LHCN-M2 (cell line): Measurements from ENCODE around the gene CCHCR1. TPM values are rescaled to one million over a fixed set of nuclear protein-coding genes. Genes with fewer than 3 reads are reported as not detected.
"Not testable (repeated sequence)": the region's sequence is repeated elsewhere in the genome, so short reads cannot be mapped to it uniquely, and the experiment has no call there.

Experiments used
- DNase-seq: peaks from one replicate; pipeline ENCODE4 v3.0.0-alpha.2; 2012; ENCODE audit warnings: low read depth
- total RNA-seq: library from RNA; depleted of rRNA; stranded (reverse); fragments of >200 nt; gene quantifications from 2 replicates; pipeline ENCODE4 v1.2.3, GENCODE V29; 2014

The CCHCR1 gene
- total RNA-seq, 1 experiment from 2014 or later: 43.2 TPM

- DNase-seq: not testable (repeated sequence)
Observed at GRCh38 chr6:31183287-31183686, 25.7 kb upstream of the CCHCR1 start.

DNA sequence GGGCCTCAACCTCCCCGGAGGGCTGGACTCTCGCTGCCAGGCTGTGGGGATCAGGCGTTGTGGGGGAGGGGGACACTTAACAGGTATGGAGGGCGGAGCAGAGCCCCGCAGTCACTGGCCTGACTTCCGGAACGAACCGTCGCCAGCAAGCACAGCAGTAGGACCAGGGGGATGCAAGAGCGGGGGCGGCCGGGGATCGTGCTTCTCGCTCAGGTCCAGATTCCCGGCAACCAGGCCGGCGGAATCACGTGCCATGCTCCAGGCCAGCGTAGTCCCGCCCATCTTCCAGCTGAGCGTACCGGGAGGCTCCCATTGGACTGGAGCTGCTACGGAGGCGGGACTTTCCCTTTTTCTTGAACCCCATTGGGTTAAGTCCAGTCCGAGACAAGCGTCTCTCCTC lies 22.9 kb upstream of the CCHCR1 start:
- no peak for DNase-seq

DNA sequence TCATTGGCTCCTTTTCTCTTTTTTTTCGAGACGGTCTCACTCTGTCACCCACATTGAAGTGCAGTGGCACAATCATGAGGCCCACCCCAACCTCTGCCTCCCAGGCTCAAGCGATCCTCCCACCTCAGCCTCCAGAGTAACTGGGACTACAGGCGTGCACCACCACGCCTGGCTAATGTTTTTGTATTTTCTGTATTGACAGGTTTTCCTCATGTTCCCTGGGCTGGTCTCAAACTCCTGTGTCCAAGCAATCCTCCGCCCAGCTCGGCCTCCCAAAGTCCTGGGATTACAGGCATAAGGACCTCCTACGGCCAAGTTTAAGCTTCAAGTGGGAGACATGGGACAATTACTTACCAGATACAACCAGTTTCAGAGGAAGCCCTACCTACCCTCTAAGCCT lies 22.3 kb upstream of the CCHCR1 start:
- no peak for DNase-seq

DNA sequence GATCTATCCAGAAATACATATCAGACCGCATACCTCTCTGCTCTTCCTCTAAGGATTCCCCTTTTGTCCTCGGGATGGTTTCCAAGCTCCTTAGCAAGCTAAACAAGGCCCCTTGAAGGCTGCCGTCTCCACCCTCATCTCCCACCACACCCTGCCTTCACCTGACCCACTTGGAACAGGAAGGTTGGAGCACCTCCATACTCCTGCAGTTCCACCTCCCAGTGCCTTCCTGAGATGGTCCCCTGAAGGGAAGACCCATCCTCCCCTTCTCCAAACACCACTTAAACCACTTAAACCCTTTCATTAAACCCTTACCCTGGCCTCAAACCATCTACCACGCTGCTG lies 21.4 kb upstream of the CCHCR1 start:
- no peak for DNase-seq

DNA sequence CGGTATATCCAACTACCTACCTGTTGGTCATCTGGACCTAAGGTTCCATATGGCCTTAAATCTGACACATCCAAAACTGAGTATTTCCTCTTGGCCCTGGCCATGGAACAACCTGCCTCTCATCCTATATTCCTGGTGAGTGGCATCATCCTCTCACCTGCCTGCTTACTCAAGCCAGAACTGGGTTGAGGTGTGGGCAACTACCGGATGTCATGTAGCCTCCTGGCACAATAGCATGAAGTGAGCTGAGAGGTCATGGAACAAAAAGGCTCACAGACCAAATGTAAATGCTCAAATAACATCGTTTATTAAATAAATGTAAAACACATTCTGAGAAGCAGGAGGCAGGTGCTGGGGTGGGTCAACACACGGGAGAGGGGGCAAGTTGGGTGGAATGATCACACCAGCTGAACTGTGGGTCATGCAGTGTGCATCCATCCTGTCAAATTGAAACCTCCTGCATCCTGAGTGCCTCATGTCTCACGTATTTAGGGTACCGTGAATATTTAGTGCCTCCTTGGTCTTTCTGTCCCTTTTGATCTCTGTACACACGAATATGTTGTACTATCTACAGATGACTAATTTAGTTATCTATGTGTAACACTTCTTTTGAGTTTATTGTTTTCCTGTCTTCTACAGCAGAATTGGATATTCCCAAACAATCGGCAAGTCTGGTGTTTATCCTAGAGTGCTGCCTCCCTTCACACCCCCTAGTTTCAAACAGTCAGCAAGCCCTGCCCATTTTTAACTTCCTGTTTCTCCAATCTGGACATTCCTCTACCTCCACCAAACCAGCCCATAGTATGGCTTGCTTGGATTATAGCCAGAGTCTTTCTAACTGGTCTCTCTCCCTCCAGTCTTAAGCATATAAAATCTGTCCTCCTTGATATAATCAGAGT lies 20.8 kb upstream of the CCHCR1 start:
- no peak for DNase-seq

DNA sequence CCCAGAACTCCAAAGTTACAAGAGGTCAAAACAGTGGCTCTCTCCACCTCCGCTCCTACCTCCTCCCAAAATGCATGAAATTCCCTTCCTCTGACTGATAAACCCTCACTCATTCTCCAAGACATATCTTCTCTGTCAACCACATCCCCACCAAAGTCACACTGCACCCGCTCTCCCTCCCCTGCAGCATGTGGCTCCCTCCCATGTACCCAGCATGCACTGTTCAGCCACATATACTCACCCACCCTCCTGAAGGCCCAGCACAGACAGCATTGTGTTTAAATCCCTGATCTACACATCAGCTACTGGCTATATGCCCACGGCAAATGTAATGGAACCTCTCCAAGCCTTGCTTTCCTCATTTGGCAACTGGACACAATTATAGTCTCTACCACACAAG lies 18.4 kb upstream of the CCHCR1 start:
- DNase-seq: peak; percentile 90

GRCh38 chr6:31174378-31174777 lies 16.8 kb upstream of the CCHCR1 start:
- DNase-seq: no peak

DNA sequence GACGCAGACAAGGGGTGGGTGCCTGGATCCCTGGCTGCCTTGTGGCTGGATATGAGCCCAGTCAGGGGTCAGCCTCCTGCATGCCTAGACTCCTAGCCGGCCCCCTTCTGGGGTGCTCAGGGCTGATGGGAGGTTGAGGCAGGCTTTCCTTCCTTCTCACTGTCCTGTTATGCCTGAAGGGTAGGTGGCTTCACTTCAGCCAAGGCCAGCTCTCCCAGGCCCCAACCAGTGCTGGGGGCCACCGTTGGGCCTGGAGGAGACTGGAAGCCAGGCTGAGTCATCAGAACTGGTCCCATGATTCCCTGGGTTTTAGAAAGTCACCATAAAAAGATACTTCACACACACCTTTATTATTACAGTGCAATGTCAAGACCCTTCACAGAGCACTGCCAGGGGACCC lies 15.8 kb upstream of the CCHCR1 start:
- DNase-seq: no peak

GRCh38 chr6:31172973-31173384 lies 15.4 kb upstream of the CCHCR1 start:
- no peak for DNase-seq

DNA sequence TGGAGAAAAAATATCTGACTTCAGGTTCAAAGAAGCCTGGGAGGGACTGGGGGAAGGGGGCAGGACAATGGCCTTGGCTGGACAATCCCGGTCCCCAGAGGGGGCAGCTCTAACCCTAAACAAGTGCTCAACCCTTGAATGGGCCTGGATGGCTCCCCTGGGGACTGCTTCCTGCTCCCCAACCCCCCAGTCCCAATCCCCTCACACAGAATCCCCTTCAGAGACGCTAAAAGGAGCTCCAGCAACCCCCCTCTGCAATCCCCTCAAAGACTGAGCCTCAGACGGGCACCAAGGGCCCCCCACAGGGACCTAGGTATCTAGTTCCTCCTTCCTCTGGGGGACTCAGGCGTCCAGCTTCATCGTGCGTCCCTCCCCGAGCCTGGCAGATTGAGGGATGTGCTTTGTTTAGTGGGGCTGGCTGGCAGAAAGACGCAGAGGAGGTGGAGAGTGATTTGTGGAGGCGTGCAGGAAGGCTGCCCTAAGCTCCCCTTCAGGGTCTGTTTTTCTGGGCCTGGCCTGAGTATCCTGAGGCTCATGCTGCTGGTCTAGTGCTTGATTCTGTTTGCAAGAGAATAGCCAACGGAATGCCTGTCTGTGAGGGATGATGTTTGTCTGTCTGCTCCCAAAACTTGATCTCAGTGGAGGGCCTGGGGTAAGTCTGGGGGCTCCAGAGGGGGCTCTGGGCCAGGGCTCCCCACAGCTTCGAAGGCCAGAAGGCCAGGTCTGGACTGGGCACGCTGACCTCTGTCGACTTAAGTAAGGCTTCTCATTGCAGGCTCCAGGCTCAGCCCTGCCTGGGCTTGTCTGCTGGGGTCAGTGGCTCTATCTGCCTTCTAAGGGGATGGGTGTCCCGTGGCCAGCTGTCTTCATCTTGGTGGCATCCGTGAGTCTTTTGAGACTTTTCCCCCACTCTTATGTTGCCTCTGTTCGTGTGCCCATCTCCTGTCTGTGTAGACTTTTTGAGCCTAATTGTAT lies 14.6 kb upstream of the CCHCR1 start:
- no peak for DNase-seq

DNA sequence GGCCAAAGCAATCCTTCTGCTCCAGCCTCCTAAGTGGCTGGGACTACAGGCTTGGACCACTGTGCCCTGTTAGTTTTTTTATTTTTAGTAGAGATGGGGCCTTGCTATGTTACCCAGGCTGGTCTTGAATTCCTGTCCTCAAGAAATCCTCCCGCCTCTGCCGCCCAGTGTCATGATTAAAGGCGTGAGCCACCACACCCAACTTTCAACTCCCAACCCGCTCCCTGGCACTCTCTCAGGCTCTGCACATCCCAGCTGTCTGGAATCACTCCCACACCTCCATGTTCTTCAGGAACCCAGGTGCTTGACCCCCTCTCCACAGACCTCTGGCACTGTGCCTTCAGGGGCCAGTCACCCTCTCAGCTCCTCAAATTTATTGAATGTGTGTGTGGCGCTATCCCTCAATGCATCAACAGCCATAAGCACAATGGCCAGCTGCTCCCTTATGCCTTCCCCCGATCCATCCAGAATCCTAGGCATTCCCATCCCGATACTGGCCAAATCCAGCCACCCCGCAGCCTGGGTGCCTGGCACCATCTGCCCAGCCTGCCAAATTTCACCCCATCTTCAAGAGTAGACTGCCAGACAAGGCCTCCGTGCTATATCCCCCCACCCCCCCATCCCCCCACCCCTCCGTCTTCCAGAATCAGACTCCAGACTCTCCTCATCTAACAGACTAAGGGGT lies 13.5 kb upstream of the CCHCR1 start:
- DNase-seq: no peak

DNA sequence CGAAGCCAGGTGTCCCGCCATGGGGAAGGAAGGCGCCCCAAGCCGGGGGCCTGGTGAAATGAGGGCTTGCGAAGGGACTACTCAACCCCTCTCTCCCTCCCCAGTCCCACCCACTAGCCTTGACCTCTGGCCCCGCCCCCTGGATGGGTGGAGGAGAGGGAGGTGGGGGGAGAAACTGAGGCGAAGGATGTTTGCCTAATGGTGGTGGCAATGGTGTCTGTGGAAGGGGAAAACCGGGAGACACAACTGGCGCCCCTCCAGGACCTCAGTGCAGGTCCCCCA lies 12.9 kb upstream of the CCHCR1 start, which contains the start of gene POU5F1:
Gene POU5F1 (minus strand): TSS at position 83 of the 282 bp plus-strand sequence. CDS start 62 bp downstream, at position 21.
- no peak for DNase-seq

DNA sequence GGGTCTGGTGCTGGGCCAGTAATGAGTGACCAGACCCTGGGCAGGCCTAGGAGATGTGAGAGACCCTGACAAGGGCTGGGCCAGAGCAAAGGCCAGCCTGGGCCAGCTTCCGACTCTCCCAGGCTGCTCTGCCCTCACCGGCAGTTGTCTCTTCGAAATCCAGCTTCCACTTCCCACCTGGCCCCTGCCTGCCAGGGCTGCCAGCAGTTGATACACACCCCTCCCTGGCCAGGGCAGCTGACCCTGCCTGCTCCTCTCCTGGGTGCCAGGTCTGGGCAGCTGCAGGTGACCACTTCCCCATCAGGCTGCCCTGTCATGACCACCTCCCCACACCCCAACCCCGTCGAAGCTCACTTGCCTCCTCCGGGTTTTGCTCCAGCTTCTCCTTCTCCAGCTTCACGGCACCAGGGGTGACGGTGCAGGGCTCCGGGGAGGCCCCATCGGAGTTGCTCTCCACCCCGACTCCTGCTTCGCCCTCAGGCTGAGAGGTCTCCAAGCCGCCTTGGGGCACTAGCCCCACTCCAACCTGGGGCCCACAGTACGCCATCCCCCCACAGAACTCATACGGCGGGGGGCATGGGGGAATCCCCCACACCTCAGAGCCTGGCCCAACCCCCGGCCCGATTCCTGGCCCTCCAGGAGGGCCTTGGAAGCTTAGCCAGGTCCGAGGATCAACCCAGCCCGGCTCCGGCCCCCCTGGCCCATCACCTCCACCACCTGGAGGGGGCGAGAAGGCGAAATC lies 12.4 kb upstream of the CCHCR1 start:
- DNase-seq: not testable (repeated sequence)

DNA sequence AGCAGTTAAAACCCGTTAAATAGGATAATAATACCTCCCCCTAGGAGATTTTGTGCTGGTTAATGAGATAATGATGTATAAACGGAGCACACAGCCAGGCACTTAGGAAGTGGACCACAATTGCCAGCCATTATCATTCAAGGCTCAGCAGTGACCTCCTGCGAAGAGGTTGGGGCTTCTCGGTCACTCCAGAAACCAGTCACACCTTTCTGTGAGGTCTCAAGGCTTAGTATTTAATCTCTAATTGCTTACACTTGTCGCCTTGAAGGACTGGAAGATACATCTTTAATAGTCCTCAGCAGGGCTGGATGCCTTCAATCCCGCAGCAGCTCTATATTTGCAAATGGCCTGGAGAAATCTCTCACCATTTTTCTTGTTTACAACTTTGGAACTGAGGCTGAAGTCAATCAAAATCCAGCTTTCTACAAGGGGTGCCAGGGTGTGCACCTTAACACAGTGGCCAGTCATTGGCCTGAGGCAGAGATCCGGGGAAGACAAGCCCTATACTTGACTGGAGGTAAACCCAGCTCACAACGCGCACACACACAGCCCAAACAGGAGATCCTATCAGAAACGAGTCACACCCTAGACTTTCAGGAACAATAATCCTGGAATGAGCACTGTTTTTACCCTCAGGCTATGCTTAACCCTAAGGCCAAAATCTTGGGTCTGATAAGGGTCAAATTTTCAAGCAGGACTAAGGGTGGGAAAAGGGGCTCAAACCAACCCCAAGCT lies 11.7 kb upstream of the CCHCR1 start:
- no peak for DNase-seq

DNA sequence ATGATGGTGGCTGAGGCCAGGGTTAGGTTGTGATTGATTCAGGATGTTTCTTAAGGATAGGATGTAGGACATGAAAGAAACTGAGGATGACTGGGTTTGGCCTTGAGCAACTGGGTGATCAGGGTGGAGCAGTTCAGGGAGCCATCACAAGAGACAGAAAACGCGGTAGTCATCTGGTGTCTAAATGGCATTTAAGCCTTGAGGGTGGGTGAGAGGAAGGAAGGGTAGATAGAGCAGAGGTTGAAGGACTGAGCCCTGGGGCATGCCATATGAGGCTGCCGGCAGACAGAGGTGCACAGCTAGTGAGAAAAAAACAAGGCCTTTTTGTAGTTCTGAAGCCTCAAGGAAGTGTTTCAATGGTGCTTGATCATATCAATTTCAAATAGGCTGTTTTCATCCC lies 11.0 kb upstream of the CCHCR1 start:
- DNase-seq: no peak

GRCh38 chr6:31165986-31166385 lies 8.4 kb upstream of the CCHCR1 start:
- no peak for DNase-seq

DNA sequence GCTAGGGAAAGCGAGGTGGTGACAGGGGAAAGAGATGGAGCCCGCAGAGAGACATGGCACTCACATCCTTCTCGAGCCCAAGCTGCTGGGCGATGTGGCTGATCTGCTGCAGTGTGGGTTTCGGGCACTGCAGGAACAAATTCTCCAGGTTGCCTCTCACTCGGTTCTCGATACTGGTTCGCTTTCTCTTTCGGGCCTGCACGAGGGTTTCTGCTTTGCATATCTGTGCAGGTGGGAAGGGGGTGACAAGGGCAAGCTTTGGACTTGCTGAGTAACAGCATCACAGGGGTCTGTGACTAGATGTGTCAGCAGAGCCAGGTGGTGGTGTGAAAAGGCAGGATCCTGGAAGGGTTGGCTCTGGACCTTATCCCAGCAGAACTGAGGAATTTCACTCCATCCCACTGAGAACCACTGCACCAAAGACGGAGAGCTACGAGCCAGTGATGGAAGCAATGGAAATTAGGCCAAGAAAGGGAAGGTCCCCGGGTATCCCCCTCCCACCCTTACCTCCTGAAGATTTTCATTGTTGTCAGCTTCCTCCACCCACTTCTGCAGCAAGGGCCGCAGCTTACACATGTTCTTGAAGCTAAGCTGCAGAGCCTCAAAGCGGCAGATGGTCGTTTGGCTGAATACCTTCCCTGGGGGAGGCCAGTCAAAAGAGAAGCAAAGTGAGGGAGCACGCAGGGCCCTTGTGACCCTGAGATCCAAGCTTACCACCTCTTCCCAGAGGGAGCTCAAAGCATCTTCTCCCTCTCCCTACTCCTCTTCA lies 7.6 kb upstream of the CCHCR1 start:
- DNase-seq: not testable (repeated sequence)

GRCh38 chr6:31164475-31165063 lies 7.0 kb upstream of the CCHCR1 start:
- not testable (repeated sequence) for DNase-seq

GRCh38 chr6:31163922-31164321 lies 6.3 kb upstream of the CCHCR1 start:
- peak; percentile 30 for DNase-seq
